Coronary artery (tissue), 2 donors: ENCODE results near the gene USP34.

ENCODE experiments used
- DNase-seq: peaks from one replicate; pipeline ENCODE4 v3.0.0-alpha.2; 2017; ENCODE audit warnings: low spot score
- H3K27ac ChIP-seq, 2 donors: fragments of 200-600 bp; sonication (generic); one replicate each; pipeline ENCODE4 v1.5.1; 2016 to 2019
- H3K4me3 ChIP-seq: fragments of 200-600 bp; sonication (generic); 2 replicates; pipeline ENCODE4 v1.5.1; 2016; ENCODE audit warnings: mild to moderate bottlenecking, moderate library complexity
- TF ChIP-seq, protein P1 (sequence below): fragments of 200-600 bp; sonication (generic); IDR thresholded peaks from one replicate; pipeline ENCODE4 v1.5.1; 2019; ENCODE audit warnings: antibody characterized with exemption

The USP34 gene

GRCh38 chr2:61435291-61435690 lies 35.6 kb downstream of the USP34 start:
- Histone ChIP-seq H3K27ac (no peak overlapping the region), H3K4me3 (no peak overlapping the region)
- TF ChIP-seq, protein P1, sequence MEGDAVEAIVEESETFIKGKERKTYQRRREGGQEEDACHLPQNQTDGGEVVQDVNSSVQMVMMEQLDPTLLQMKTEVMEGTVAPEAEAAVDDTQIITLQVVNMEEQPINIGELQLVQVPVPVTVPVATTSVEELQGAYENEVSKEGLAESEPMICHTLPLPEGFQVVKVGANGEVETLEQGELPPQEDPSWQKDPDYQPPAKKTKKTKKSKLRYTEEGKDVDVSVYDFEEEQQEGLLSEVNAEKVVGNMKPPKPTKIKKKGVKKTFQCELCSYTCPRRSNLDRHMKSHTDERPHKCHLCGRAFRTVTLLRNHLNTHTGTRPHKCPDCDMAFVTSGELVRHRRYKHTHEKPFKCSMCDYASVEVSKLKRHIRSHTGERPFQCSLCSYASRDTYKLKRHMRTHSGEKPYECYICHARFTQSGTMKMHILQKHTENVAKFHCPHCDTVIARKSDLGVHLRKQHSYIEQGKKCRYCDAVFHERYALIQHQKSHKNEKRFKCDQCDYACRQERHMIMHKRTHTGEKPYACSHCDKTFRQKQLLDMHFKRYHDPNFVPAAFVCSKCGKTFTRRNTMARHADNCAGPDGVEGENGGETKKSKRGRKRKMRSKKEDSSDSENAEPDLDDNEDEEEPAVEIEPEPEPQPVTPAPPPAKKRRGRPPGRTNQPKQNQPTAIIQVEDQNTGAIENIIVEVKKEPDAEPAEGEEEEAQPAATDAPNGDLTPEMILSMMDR: no peak
- DNase-seq: no peak

DNA sequence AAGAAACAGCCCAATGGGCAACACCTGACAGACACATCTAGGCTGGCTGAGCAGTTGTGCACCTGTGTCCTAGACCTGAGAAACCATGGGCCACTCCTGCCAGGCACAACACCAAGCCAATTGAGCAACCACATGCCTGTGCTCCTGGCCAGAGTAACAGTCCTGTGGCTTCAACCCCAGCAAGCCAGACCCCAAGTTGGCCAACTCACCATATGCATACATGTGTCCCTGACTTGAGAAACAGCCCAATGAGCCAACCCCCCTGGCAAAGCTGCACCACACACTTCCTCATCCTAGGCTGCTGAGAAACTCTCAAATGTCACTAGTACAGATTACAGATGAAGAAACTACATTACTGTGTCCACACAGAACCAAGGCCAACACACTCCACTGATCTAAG lies 36.6 kb downstream of the USP34 start:
- H3K27ac ChIP-seq: no peak overlapping the region
- DNase-seq: no peak
- TF ChIP-seq, protein P1: no peak
- no peak overlapping the region for H3K4me3 ChIP-seq

GRCh38 chr2:61433606-61434005 lies 37.3 kb downstream of the USP34 start:
- TF ChIP-seq, protein P1: no peak
- H3K4me3 ChIP-seq: no peak overlapping the region
- DNase-seq: no peak
- H3K27ac ChIP-seq: no peak overlapping the region

DNA sequence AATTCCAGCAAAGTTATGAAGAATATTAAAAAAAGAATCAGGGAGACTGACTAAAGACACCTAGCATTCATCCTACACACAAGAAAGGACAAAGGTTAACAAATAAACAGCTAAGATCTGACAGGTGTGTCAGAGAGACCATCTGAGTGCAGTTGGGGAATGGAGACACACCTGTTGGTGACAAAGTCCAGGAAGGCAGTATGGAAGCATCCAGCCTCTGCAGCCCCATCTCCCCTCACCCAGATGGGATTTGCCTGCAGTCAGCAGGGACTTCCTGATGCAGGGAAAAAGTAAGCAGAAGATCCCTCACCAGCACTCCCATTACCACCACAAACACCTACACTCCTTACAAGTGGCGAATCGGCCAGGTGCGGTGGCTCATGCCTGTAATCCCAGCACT lies 37.9 kb downstream of the USP34 start:
- H3K27ac ChIP-seq: no peak overlapping the region

GRCh38 chr2:61431345-61431744 lies 39.5 kb downstream of the USP34 start:
- TF ChIP-seq, protein P1: no peak
- H3K27ac ChIP-seq: no peak overlapping the region
- no peak overlapping the region for H3K4me3 ChIP-seq
- DNase-seq: no peak

More for the DNA sequence above, 37.9 kb downstream of the USP34 start:
- TF ChIP-seq, protein P1: no peak
- DNase-seq: no peak
- no peak overlapping the region for H3K4me3 ChIP-seq

DNA sequence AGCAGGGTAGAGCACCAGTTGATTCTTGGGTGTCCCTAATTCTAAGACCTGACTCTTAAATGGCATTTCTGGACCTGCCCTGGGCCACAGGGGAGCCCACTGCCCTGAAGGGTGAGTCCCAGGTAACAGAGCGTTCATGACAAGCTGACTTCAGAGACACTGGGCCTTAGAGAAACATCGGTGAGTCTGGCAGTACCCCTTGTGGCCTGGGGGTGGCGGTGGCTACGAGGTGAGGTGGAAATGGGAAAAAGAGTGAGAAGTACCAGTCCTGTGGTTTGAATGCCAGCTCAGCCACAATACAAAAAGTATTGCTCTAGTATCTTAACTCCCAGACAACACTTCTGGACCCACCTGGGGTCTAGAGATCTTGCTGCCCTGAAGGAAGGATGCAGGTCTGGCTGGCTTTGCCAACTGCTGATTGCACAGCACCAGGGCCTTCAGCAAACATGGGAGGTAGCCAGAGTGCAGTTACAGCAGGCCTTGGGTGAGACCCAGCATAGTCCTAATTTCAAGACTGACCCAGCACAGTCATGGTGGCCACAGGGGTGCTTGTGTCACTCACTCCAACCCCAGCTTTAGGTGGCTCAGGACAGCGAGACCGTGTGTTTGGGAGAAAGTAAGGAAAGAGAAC lies 44.5 kb downstream of the USP34 start:
- TF ChIP-seq, protein P1: no peak
- no peak for DNase-seq
- H3K27ac ChIP-seq: no peak overlapping the region
- no peak overlapping the region for H3K4me3 ChIP-seq

DNA sequence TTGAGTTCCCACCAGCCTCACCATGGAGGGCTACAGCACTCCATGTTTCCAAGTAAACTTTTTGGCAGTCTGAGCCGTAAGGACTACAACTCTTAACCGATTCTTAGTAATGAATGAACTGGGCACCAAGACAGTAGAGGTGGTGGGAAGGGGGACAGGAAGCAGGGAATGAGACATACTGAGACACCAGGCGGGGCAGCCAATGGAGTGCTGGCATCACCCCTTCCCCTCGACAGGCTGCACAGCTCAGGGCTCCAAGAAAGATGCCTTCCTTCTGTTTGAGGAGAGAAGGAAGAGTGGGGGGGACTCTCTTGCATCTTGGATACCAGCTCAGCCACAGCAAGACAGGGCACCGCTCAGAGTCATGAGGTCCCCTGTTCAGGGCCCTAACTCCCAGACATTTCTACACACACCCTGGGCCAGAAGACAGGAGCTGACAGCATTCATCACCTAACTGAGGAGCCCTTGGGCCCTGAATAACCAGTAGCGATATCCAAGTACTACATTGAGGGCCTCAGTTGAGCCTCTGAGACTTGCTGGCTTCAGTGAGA lies 45.2 kb downstream of the USP34 start:
- H3K27ac ChIP-seq: no peak overlapping the region
- H3K4me3 ChIP-seq: no peak overlapping the region
- no peak for DNase-seq
- TF ChIP-seq, protein P1: no peak
